GM19397 (cell line): ENCODE results near the gene WDCP.
"Not testable (repeated sequence)": the region's sequence is repeated elsewhere in the genome, so short reads cannot be mapped to it uniquely, and the experiment has no call there.

Experiments
- ATAC-seq: cut with Tn5 transposase; IDR thresholded peaks from one replicate; pipeline ENCODE4 v1.9.1; 2021; ENCODE audit warnings: mild to moderate bottlenecking, moderate library complexity; ENCODE audit not compliant: unreplicated experiment

The WDCP gene

GRCh38 chr2:24065341-24065740, 18.1 kb upstream of the WDCP start:
- ATAC-seq = no peak

- ATAC-seq = no peak
Measured at GRCh38 chr2:24058564-24059271, 11.5 kb upstream of the WDCP start.

GRCh38 chr2:24055750-24056149, 8.6 kb upstream of the WDCP start:
- no peak for ATAC-seq

GRCh38 chr2:24054366-24055010, 7.3 kb upstream of the WDCP start:
- no peak for ATAC-seq

- ATAC-seq = no peak
Measured at GRCh38 chr2:24052951-24053350, 5.8 kb upstream of the WDCP start.

GRCh38 chr2:24051833-24052232, 4.6 kb upstream of the WDCP start:
- no peak for ATAC-seq

GRCh38 chr2:24050041-24050979, 3.1 kb upstream of the WDCP start:
- ATAC-seq = no peak

GRCh38 chr2:24049485-24050021, 2.4 kb upstream of the WDCP start, which contains the start of gene FKBP1B:
Gene FKBP1B (plus strand): TSS chr2:24049741. CDS start chr2:24049850, 109 bp downstream.
- ATAC-seq = no peak

- no peak for ATAC-seq
Measured at GRCh38 chr2:24048769-24049484, 1.7 kb upstream of the WDCP start.

GRCh38 chr2:24047703-24048033, 477 bp upstream of the WDCP start:
- ATAC-seq = peak; percentile 1

GRCh38 chr2:24046599-24046929, 627 bp downstream of the WDCP start:
- no peak for ATAC-seq

GRCh38 chr2:24045511-24046508, 1.4 kb downstream of the WDCP start:
- ATAC-seq = no peak

GRCh38 chr2:24043133-24043532, 4.1 kb downstream of the WDCP start:
- ATAC-seq = not testable (repeated sequence)

- ATAC-seq = no peak
Measured at GRCh38 chr2:24040511-24040910, 6.7 kb downstream of the WDCP start.

GRCh38 chr2:24038786-24039499, 8.2 kb downstream of the WDCP start:
- no peak for ATAC-seq

- no peak for ATAC-seq
Measured at GRCh38 chr2:24026233-24026632, 21.0 kb downstream of the WDCP start.

GRCh38 chr2:24024996-24025663, 22.1 kb downstream of the WDCP start:
- ATAC-seq = no peak

- ATAC-seq = no peak
Measured at GRCh38 chr2:24024018-24024417, 23.2 kb downstream of the WDCP start.
